ENCODE results near the gene SYNRG.

- TF ChIP-seq USF1 (IDR thresholded peaks at IDR 0.05) (no peak), RAD21 (IDR thresholded peaks at IDR 0.05; ENCODE audit: low read depth) (no peak), MAX (IDR thresholded peaks at IDR 0.05) (no peak), EP300 (IDR thresholded peaks at IDR 0.05; ENCODE audit: borderline replicate concordance) (no peak), NFIC (IDR thresholded peaks at IDR 0.05) (no peak), FOXM1 (IDR thresholded peaks at IDR 0.05; ENCODE audit: borderline replicate concordance, low read depth) (no peak)
- TF ChIP-seq, protein P1, sequence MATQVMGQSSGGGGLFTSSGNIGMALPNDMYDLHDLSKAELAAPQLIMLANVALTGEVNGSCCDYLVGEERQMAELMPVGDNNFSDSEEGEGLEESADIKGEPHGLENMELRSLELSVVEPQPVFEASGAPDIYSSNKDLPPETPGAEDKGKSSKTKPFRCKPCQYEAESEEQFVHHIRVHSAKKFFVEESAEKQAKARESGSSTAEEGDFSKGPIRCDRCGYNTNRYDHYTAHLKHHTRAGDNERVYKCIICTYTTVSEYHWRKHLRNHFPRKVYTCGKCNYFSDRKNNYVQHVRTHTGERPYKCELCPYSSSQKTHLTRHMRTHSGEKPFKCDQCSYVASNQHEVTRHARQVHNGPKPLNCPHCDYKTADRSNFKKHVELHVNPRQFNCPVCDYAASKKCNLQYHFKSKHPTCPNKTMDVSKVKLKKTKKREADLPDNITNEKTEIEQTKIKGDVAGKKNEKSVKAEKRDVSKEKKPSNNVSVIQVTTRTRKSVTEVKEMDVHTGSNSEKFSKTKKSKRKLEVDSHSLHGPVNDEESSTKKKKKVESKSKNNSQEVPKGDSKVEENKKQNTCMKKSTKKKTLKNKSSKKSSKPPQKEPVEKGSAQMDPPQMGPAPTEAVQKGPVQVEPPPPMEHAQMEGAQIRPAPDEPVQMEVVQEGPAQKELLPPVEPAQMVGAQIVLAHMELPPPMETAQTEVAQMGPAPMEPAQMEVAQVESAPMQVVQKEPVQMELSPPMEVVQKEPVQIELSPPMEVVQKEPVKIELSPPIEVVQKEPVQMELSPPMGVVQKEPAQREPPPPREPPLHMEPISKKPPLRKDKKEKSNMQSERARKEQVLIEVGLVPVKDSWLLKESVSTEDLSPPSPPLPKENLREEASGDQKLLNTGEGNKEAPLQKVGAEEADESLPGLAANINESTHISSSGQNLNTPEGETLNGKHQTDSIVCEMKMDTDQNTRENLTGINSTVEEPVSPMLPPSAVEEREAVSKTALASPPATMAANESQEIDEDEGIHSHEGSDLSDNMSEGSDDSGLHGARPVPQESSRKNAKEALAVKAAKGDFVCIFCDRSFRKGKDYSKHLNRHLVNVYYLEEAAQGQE (IDR thresholded peaks at IDR 0.05; ENCODE audit: low read depth) = no peak
Observed at GRCh38 chr17:37517881-37518280, 91.3 kb downstream of the SYNRG start.
